SK-N-DZ (cell line): Measurements from ENCODE around the gene PIP.
"Not testable (repeated sequence)": the region's sequence is repeated elsewhere in the genome, so short reads cannot be mapped to it uniquely, and the experiment has no call there.

Experiments
- DNase-seq: peaks from one replicate; pipeline ENCODE4 v3.0.0-alpha.2; 2015; ENCODE audit warnings: low spot score

PIP gene

DNA sequence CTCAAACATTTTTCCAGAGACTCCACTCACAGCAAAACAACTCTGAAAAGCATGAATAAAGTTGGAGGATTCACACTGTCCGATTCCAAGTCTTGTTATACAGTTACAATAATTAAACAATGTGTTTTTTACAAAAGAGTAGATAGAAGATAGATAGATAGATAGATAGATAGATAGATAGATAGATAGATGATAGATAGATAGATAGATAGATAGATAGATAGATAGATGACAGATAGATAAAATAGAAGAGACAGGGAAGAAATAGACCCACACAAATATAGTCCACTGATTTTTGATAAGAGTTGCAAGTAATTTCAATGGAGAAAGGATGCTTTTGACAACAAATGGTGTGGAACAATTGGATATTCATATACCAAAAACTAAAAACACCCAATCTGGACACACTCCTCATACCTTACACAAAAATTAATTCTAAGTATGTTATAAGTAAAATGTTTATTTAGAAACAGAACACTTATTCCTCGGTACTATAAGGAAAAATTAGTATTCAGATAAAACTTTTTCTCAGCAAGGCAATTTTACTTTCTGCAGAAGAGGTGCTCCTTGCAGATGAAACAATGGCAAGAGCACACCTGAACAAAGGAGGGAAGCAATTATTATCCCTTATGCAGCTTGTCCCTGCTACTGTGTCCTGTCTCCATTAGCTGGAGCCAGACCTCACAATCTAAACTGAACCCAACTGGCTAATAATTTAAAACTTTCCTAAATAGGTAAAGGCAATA is 45.7 kb downstream of the PIP start:
- no peak for DNase-seq

DNA sequence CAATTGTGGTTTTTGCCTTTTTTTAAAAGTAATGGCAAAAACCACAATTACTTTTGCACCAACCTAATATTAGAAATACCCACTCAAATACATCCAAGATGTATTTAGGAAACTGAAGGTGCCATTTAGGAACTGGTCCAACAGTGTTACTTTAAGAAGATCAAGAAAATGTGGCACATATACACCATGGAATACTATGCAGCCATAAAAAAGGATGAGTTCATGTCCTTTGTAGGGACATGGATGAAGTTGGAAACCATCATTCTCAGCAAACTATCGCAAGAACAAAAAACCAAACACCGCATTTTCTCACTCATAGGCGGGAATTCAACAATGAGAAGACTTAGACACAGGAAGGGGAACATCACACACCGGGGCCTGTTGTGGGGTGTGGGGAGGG is 48.9 kb downstream of the PIP start:
- DNase-seq = not testable (repeated sequence)

DNA sequence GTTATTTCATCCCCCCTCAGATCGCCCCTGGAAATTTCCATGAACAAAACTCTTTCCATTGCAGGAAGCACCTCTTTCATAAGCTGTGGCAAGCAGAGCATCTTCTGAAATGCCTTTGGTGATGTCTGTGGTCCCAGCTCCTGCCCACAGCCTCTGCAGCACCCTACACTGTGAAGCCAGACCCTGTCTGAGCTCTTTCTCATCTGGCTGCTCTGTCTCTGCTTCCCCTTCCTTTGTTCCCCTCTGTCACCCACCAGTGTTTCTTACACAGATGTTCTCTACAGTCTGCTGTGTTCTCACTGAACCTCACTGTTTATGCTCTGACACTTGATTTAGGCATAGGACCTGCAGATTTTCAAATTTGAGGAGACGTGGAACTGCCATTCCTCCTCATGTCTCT is 49.5 kb downstream of the PIP start:
- no peak for DNase-seq

DNA sequence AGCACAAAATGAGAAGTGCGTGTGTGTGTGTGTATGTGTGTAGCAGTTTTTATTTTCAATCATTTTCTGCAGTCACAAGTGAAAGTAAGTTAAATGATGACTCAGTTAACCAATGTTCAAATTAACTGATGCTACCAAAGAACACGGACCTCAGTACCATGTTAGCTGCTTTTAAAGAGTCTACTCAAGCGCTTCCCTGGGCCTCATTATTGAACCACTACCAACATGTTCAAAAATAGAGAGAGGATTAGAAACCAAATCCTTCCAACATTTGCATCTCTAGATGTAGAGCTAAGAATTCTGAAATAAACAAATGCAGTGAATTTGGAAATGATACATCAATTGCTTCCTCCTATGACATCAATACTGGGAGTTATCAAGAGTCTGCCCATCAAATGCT is 51.1 kb downstream of the PIP start, which contains the start of gene TAS2R39:
Gene TAS2R39 (plus strand): TSS at position 396 of the 400 bp plus-strand sequence. CDS start 0 bp downstream, at position 396.
- no peak for DNase-seq

DNA sequence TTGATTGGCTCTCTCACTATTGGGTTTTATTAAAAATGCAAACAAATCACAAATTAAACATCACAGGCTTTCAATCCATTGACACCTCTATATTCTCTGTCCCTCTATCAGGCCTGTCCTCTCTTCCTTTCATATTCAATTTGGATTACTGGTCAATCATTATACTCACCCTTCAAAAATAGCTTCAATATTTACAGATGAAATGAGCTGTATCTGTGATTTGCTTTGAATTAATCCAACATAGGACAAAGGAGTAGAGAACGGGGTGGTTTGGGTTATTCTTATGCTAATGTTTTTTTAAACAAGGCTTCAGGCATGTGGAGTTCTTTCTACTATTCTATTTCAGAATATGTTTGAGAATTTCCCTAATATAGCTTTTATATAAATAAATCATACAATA is 53.7 kb downstream of the PIP start:
- DNase-seq = no peak

DNA sequence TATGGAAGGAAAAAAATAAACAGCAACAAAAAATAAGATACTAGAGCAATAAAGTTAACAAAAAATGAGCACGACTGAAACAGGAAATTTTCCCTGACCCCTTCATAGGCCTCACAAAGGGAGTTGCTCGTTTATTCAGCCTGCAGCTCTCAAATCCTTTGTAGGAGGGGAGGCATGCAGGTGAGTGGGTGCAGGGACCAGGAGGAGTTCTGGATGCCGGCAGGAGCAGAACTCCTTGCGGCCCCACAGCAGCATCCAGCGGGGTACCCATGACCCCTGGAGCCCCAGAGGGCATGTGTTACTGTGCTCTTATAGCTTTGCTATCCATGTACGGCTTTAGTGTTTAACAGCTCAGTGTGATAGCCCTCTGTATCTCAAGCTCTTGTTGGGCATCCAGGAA is 57.1 kb downstream of the PIP start:
- no peak for DNase-seq
